NB4 (cell line): ENCODE results near the gene CLIC1.

ENCODE experiments used
- CTCF ChIP-seq: IDR thresholded peaks from one replicate; pipeline ENCODE4 v1.5.1; 2012; ENCODE audit warnings: low read depth, low read length
- MAX ChIP-seq: IDR thresholded peaks from 2 replicates; pipeline ENCODE4 v1.6.1; 2011; ENCODE audit warnings: low read depth, low read length

DNA sequence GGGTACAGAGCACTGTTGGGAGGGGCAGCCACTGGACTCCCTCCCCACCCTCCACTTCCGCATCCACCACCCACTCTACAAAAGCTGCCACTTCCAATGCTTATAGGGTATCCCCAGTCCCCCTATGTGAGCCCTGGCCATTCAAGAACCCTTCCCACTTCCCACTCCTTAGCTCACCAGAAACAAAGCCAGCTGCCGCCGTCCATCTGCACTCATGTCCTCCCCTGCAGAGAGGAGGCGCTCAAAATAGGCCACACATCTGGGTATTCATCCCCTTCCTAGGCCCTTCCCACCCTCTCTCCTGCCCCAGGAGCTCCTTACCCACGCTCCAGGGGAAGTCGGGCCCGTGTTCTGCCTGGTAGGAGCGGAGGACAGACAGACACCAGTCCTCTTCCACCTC is 49.0 kb downstream of the CLIC1 start:
- TF ChIP-seq MAX (no peak), CTCF (no peak)
